GM23248 (cell line): Measurements from ENCODE around the gene JADE2. TPM values are rescaled to one million over a fixed set of nuclear protein-coding genes. Genes with fewer than 3 reads are reported as not detected.

Source experiments
- DNase-seq: peaks from one replicate; pipeline ENCODE4 v3.0.0-alpha.2; 2015
- H2AFZ ChIP-seq: fragments of 200-600 bp; sonication (generic); 2 replicates; pipeline ENCODE4 v1.6.1; 2016; ENCODE audit warnings: antibody characterized with exemption
- H3F3A ChIP-seq: fragments of 200-600 bp; sonication (generic); 2 replicates; pipeline ENCODE4 v1.6.1; 2016; ENCODE audit warnings: mild to moderate bottlenecking, antibody characterized with exemption, mixed run types; ENCODE audit not compliant: insufficient read depth
- H3K27ac ChIP-seq: fragments of 200-600 bp; sonication (generic); 2 replicates; pipeline ENCODE4 v1.5.1; 2016; ENCODE audit warnings: mild to moderate bottlenecking
- H3K27me3 ChIP-seq: fragments of 200-600 bp; sonication (generic); replicated peaks from 2 replicates; pipeline ENCODE4 v1.6.1; 2016; ENCODE audit warnings: mild to moderate bottlenecking; ENCODE audit not compliant: insufficient read depth
- H3K36me3 ChIP-seq: fragments of 200-600 bp; sonication (generic); 2 replicates; pipeline ENCODE4 v1.6.1; 2016; ENCODE audit warnings: low read depth, mild to moderate bottlenecking
- H3K4me1 ChIP-seq: fragments of 200-600 bp; sonication (generic); 2 replicates; pipeline ENCODE4 v1.6.1; 2016; ENCODE audit warnings: mild to moderate bottlenecking; ENCODE audit not compliant: insufficient read depth
- H3K4me2 ChIP-seq: fragments of 200-600 bp; sonication (generic); one replicate; pipeline ENCODE4 v1.6.1; 2016; ENCODE audit warnings: mild to moderate bottlenecking; ENCODE audit not compliant: unreplicated experiment
- H3K4me3 ChIP-seq: fragments of 200-600 bp; sonication (generic); 2 replicates; pipeline ENCODE4 v1.5.1; 2016; ENCODE audit warnings: mild to moderate bottlenecking
- H3K79me2 ChIP-seq: fragments of 200-600 bp; sonication (generic); 2 replicates; pipeline ENCODE4 v1.6.1; 2016; ENCODE audit warnings: mild to moderate bottlenecking; ENCODE audit not compliant: insufficient read depth
- H3K9ac ChIP-seq: fragments of 200-600 bp; sonication (generic); 2 replicates; pipeline ENCODE4 v1.6.1; 2016; ENCODE audit warnings: mild to moderate bottlenecking
- H3K9me2 ChIP-seq: fragments of 200-600 bp; sonication (generic); 2 replicates; pipeline ENCODE4 v1.6.1; 2016; ENCODE audit warnings: mixed run types, mild to moderate bottlenecking, moderate library complexity; ENCODE audit not compliant: insufficient read depth
- H3K9me3 ChIP-seq: fragments of 200-600 bp; sonication (generic); one replicate; pipeline ENCODE4 v1.6.1; 2017; ENCODE audit warnings: low read depth
- H4K20me1 ChIP-seq: fragments of 200-600 bp; sonication (generic); 2 replicates; pipeline ENCODE4 v1.6.0; 2016; ENCODE audit not compliant: insufficient read depth
- EZH2 ChIP-seq: fragments of 200-600 bp; sonication (generic); IDR thresholded peaks from 2 replicates; pipeline ENCODE4 v1.6.1; 2018; ENCODE audit warnings: antibody characterized with exemption, mild to moderate bottlenecking; ENCODE audit not compliant: insufficient read depth, poor library complexity, severe bottlenecking
- EZH2phosphoT487 ChIP-seq: fragments of 200-600 bp; sonication (generic); IDR thresholded peaks from 2 replicates; pipeline ENCODE4 v1.6.1; 2018; ENCODE audit warnings: antibody characterized with exemption, moderate library complexity, mild to moderate bottlenecking, low read depth; ENCODE audit not compliant: insufficient read depth
- WGBS, 2 experiments: methylation state at CpG; one replicate each; pipeline ENCODE4 v1.1.6; 2015 to 2017; ENCODE audit warnings: low lambda C conversion rate in 2 of 2, low coverage in 1 of 2; ENCODE audit errors: missing lambda C conversion rate in 2 of 2; 5-methylcytosine and 5-hydroxymethylcytosine counted together
- in situ Hi-C: fragments of 300-500 bp; cut with MboI; formaldehyde crosslinking; loops from 2 replicates; pipeline ENCODE4 v1.15.0; 2020
- polyA plus RNA-seq: library from polyadenylated mRNA; unstranded; fragments of >200 nt; fragmentation: Nextera tagmentation; extraction: Ambion mirVana; gene quantifications from 2 replicates; pipeline ENCODE4 v1.2.1, GENCODE V29; 2016
- total RNA-seq: library from RNA; depleted of rRNA; stranded (reverse); fragments of >200 nt; shearing (Covaris generic); gene quantifications from 2 replicates; pipeline ENCODE4 v1.2.3, GENCODE V29; 2014

Gene JADE2
- total and polyA plus RNA-seq, 2 experiments from 2014 or later, result 7.1 to 18.0 TPM

DNA sequence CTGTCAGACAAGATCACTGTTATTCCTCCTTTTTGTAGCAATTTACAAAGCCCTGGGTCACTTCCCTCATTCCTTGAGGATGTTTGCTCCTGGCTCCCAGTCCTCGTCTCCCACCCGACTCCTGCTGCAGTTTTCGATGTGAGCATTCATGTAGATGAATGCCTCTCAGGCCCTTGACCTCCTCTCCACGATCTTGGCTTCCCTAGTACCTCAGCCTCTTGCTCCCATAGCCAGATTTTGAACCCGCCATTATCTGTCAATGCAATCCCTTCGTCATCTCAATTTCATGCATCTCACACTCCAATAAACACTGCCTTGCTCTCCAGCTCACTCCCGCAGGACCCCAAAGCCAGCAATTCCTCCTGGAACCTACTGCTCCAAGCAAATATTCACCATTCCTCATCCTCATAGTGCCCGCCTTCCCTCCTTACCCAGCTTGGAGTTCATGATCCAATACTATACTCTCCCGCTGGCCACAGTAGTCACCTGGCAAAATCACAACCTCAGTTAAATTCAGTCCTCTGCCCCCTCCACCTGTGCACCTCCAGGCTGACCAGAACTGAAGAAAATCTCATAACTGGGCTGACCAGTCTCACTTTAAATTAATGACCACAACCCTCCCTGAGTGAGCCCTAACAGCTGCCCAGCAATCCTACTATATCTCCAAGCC is 35.1 kb upstream of the JADE2 start:
- TF ChIP-seq EZH2 (no peak), EZH2phosphoT487 (no peak)
- Histone ChIP-seq H3K4me3 (no peak overlapping the region), H3K4me1 (no peaks in the 10 kb centered on the region), H3K9ac (no peak overlapping the region), H3K9me2 (no peaks in the 10 kb centered on the region), H3K27ac (no peak overlapping the region), H3K27me3 (no peaks in the 10 kb centered on the region), H3K4me2 (no peak overlapping the region), H3K79me2 (no peaks in the 10 kb centered on the region), H3K36me3 (no peaks in the 10 kb centered on the region), H2AFZ (no peak overlapping the region), H4K20me1 (no peaks in the 10 kb centered on the region), H3K9me3 (no peaks in the 10 kb centered on the region), H3F3A (0 out of 2 replicates have a peak, but pooled peaks cover 4% of the 10 kb centered on the region)
- DNase-seq, result no peak
- in situ Hi-C loops, result no loop called here
- 89 to 90% methylated on average over 9 of the region's 9 CpGs for WGBS, 2 experiments

DNA sequence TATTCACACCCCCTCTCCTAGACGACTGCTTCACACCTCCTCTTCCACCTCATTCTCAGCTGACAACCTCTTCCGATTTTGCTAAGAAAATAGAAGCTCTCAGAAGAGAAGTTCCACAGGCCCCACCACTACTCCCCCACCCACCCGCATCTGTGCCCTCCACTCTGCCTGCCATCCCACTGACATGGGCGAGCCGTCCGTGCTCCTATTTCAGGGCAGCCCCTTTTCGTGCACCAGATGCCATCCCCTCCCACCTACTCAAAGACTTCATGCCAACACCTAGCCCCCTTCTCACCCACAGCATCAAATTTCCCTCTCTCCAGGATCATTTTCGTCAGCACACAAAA is 34.6 kb upstream of the JADE2 start:
- Histone ChIP-seq H3K27me3 (no peaks in the 10 kb centered on the region), H3K9me2 (no peaks in the 10 kb centered on the region), H3K4me2 (no peak overlapping the region), H3K9me3 (no peaks in the 10 kb centered on the region), H3K9ac (no peak overlapping the region), H3F3A (0 out of 2 replicates have a peak, but pooled peaks cover 4% of the 10 kb centered on the region), H2AFZ (no peak overlapping the region), H3K79me2 (no peaks in the 10 kb centered on the region), H4K20me1 (no peaks in the 10 kb centered on the region), H3K4me3 (no peak overlapping the region), H3K27ac (no peak overlapping the region), H3K36me3 (no peaks in the 10 kb centered on the region), H3K4me1 (no peaks in the 10 kb centered on the region)
- in situ Hi-C loops, result no loop called here
- WGBS, 2 experiments, result 89 to 90% methylated on average over 8 of the region's 8 CpGs
- TF ChIP-seq EZH2phosphoT487, result no peak
- TF ChIP-seq EZH2, result no peak
- no peak for DNase-seq

DNA sequence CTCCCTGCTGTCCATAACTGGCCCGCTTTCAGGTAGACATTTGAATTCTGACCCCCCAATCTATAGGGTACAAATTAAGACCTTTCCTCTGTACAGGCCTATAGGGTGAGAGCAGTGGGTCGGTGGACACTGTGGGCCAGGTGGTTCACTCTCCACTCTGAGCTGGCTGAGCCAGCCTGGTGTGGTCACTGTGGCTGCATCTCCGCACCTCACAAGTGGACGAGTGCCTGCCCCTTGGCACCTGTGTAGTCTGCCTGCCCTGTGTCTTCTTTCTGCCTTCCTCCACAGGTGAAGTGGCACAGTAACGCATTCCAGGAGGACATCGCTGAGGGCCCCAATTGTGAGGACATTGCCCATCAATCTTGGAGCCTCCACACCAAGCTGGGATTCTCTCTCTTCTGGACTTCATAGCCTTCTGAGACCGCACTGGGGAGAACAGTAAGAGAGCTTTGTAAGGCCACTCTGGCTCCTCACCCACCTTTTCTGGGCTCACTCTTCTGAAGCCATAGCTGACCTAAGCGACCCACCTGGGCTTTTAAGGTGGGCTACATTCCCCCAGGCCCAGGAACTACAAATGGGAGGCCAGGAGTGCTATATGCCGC is 33.5 kb upstream of the JADE2 start:
- in situ Hi-C loops, result no loop called here
- Histone ChIP-seq H2AFZ (no peak overlapping the region), H3K27me3 (no peaks in the 10 kb centered on the region), H3K4me3 (no peak overlapping the region), H3K4me1 (no peaks in the 10 kb centered on the region), H3K4me2 (no peak overlapping the region), H3K79me2 (no peaks in the 10 kb centered on the region), H3K9ac (no peak overlapping the region), H4K20me1 (no peaks in the 10 kb centered on the region), H3K9me3 (no peaks in the 10 kb centered on the region), H3F3A (no peaks in the 10 kb centered on the region), H3K36me3 (no peaks in the 10 kb centered on the region), H3K9me2 (no peaks in the 10 kb centered on the region), H3K27ac (no peak overlapping the region)
- no peak for TF ChIP-seq EZH2
- no peak for TF ChIP-seq EZH2phosphoT487
- DNase-seq, result no peak
- WGBS, 2 experiments, result 94 to 95% methylated on average over 9 of the region's 9 CpGs

GRCh38 chr5:134492568-134492967 is 32.9 kb upstream of the JADE2 start:
- no peak overlapping the region for H3K9ac ChIP-seq
- H4K20me1 ChIP-seq, result no peaks in the 10 kb centered on the region
- no peaks in the 10 kb centered on the region for H3K9me2 ChIP-seq
- no peak overlapping the region for H3K4me3 ChIP-seq
- H3F3A ChIP-seq, result no peaks in the 10 kb centered on the region
- peak; percentile 30 for DNase-seq
- no peak overlapping the region for H2AFZ ChIP-seq
- in situ Hi-C loops, result no loop called here
- no peaks in the 10 kb centered on the region for H3K27me3 ChIP-seq
- no peaks in the 10 kb centered on the region for H3K4me1 ChIP-seq
- no peaks in the 10 kb centered on the region for H3K9me3 ChIP-seq
- H3K27ac ChIP-seq, result no peak overlapping the region
- TF ChIP-seq EZH2phosphoT487 (no peak), EZH2 (no peak)
- no peaks in the 10 kb centered on the region for H3K36me3 ChIP-seq
- no peaks in the 10 kb centered on the region for H3K79me2 ChIP-seq
- H3K4me2 ChIP-seq, result no peak overlapping the region
- WGBS, 2 experiments, result 46 to 49% methylated on average over 6 of the region's 6 CpGs
